GOT3 (cell line): ENCODE results near the gene LMOD2.

Experiments used
- DNase-seq: peaks from one replicate; lab custom pipeline; 2025; ENCODE audit warnings: mixed read lengths; lab: John Stamatoyannopoulos, UW

Gene LMOD2

GRCh38 chr7:123673137-123673732, 17.6 kb downstream of the LMOD2 start:
- no peak for DNase-seq

GRCh38 chr7:123673752-123674398, 18.2 kb downstream of the LMOD2 start:
- no peak for DNase-seq

- no peak for DNase-seq
These were observed 18.9 kb downstream of the LMOD2 start for GRCh38 chr7:123674399-123675180.

GRCh38 chr7:123675181-123675473, 19.5 kb downstream of the LMOD2 start:
- no peak for DNase-seq

GRCh38 chr7:123677061-123677715, 21.5 kb downstream of the LMOD2 start:
- DNase-seq: no peak

GRCh38 chr7:123679614-123680013, 23.9 kb downstream of the LMOD2 start:
- no peak for DNase-seq

GRCh38 chr7:123680580-123680979, 24.9 kb downstream of the LMOD2 start:
- DNase-seq: no peak

GRCh38 chr7:123681561-123681960, 25.9 kb downstream of the LMOD2 start:
- no peak for DNase-seq

GRCh38 chr7:123682690-123683089, 27.0 kb downstream of the LMOD2 start:
- no peak for DNase-seq

- DNase-seq: no peak
These were observed 31.5 kb downstream of the LMOD2 start for GRCh38 chr7:123687161-123687560.

GRCh38 chr7:123687727-123688126, 32.1 kb downstream of the LMOD2 start:
- DNase-seq: no peak

- no peak for DNase-seq
These were observed 33.6 kb downstream of the LMOD2 start for GRCh38 chr7:123689250-123689649.

GRCh38 chr7:123690550-123690949, 34.9 kb downstream of the LMOD2 start:
- no peak for DNase-seq

- DNase-seq: no peak
These were observed 36.8 kb downstream of the LMOD2 start for GRCh38 chr7:123692471-123692877.

- no peak for DNase-seq
These were observed 40.4 kb downstream of the LMOD2 start for GRCh38 chr7:123695944-123696677.

GRCh38 chr7:123705211-123705901, 49.7 kb downstream of the LMOD2 start:
- no peak for DNase-seq

GRCh38 chr7:123709525-123709924, 53.9 kb downstream of the LMOD2 start:
- no peak for DNase-seq

GRCh38 chr7:123710683-123711082, 55.0 kb downstream of the LMOD2 start:
- no peak for DNase-seq

GRCh38 chr7:123711832-123712293, 56.2 kb downstream of the LMOD2 start:
- DNase-seq: no peak

- DNase-seq: no peak
These were observed 57.0 kb downstream of the LMOD2 start for GRCh38 chr7:123712619-123713018.
